UCSD-AML1 (cell line): Measurements from ENCODE around the gene HAPSTR1.
"Not testable (repeated sequence)": the region's sequence is repeated elsewhere in the genome, so short reads cannot be mapped to it uniquely, and the experiment has no call there.

Experiments
- DNase-seq: peaks from one replicate; lab custom pipeline; 2025; ENCODE audit not compliant: unreplicated experiment; lab: John Stamatoyannopoulos, UW

HAPSTR1 gene, protein sequence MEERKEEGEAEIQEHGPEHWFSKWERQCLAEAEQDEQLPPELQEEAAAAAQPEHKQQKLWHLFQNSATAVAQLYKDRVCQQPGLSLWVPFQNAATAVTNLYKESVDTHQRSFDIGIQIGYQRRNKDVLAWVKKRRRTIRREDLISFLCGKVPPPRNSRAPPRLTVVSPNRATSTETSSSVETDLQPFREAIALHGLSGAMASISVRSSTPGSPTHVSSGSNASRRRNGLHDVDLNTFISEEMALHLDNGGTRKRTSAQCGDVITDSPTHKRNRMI

DNA sequence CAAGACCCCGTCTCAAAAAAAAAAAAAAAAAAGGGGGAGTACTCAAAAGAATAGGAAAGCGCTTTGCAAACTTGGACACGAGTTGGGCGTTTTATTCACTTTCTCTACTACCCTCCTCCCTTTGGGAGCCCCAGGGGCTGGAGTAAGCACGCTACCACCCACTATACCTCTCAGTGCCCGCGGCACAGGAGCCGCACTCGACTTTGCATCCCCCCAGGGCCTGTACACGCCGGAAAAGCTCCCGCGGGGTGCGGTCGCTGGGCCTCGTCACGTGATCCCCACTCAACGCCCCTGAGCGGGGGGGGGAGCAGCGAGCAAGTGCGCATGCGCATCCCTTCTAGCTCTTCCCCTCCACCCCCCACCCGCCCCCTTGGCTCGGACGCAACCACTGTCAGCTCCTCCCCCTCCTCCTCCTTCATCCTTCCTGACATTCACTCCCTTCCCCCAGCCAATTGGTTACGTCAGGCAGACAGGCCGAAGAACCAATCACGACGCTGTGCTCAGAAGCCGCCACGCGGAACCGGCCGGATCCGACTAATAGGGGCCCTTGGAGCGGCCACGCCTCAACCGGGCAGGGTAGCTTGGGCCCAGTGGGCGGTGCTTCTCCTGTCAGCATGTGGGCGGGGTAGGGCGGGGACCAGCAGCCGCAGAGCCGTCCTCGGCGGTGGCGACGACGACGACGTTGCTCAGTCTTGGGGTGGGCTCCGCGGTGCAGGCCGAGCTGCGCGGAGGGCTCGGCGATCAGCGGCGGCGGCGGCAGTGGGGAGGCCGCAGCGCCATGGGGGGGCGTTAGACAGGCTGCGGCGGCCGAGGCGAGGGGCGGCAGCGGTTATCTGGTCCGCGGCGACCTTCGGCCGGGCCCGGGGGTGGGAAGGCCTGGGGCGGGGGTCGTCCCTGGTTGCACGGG, at the start of gene HAPSTR1:
TSS of gene HAPSTR1 (plus strand) at position 685 of the 907 bp plus-strand sequence. CDS start 401 bp downstream, outside the sequence.
- peak; percentile 99 for DNase-seq

DNA sequence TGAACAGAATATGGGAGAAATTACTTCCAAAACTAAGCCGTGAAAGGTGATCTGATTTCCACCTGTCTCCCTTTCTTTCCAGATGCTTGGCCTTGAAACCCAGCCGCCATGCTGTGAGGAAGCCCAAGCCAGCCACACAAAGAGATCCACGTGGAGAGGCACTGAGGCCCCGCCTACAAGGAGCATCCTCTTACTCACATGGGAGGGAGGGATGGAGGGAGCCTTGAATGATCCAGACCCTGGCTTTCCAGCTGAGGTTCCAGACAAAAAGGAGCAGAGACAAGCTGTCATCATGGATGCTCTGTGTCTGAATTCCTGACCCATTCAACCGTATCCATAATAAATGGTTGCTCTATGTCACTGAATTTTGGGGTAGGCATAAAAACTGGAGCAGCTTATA, 48.9 kb upstream of the HAPSTR1 start:
- no peak for DNase-seq

DNA sequence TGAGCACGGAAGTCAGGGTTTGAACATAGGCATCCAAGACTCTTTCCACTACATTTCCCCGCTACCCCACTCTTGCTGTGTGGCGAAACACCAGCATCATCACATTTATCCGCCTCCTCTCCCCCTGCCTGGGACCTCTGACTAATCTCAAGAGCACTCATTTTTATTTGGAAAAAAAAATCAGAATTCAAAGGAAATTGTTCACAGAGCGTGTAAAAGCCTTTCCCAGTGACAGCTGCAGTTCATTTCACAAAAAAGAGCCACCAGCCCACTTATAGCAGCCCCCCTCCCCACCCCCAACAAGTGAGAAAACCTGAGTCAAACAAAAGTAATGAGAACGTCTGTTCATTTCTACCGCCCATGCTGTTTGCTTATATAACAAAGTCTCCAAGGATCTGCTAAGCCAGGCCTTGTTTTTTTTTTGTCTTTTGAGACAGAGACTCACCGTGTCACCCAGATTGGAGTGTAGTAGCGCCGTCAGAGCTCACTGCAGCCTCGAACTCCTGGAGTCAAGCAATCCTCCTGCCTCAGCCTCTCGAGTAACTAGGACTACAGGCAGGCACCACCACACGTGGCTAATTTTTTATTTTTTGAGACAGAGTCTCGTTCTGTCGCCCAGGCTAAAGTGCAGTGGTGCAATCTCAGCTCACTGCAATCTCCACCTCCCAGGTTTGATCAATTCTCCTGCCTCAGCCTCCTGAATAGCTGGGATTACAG, 48.3 kb upstream of the HAPSTR1 start:
- no peak for DNase-seq

DNA sequence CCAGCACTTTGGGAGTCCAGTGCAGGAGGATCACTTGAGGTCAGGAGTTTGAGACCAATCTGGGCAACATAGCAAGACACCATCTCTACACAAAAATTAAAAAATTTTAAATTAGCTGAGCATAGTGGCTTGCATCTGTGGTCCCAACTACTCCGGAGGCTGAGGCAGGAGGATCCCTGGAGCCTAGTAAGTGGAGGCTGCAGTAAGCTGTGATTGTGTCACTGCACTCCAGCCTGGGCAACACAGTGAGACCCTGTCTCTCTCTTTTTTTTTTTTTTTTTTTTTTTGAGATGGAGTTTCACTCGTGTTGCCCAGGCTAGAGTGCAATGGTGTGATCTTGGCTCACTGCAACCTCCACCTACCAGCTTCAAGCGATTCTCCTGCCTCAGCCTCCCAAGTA, 45.9 kb upstream of the HAPSTR1 start:
- DNase-seq = not testable (repeated sequence)

DNA sequence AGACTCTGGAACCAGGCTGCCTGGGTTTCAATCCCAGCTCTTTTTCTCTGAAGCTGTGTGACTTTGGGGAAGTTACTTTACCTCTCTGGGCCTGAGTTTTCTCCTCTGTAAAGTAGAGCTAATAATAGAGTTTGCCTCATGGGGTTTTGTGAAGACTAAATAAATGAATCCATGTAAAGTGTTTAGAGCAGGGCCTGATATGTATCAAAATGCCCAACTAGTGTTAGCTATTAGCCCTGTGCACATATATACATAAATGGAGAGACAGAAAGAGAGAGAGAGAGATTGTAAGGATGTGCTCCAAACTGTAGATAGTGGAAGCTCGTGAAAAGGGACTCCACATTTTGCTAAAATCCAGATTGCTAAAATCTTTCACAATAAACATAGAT, 44.8 kb upstream of the HAPSTR1 start:
- DNase-seq = no peak

DNA sequence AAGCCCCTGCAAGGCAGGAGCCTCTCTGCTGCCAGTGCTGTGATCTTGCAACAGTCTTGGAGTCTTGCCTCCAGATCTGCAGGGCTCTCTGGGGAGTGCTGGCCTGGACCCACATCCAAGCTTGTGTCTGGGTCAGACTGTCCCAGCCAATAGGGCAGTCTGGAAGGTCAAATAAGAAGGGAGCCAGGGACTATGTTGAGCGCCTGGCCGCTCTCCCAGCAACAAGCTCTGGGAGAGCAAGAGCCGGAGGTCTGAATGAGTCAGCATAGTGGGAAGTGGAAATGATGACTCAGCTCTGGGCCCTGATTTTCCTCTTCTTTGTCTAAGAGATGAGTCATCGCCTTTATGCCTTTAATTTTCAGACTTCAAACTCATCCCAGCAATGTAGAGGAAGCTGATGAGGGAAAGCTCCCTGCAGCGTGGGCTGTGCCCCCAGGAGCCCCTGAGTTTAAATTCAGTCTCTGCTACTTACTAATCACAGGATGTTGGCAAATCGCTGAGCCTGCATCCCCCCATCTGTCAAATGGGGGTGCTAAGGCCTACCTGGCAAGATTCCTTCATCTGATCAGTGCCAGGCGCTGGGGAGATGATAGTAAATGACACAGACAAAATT, 43.6 kb upstream of the HAPSTR1 start:
- DNase-seq = peak; percentile 66

DNA sequence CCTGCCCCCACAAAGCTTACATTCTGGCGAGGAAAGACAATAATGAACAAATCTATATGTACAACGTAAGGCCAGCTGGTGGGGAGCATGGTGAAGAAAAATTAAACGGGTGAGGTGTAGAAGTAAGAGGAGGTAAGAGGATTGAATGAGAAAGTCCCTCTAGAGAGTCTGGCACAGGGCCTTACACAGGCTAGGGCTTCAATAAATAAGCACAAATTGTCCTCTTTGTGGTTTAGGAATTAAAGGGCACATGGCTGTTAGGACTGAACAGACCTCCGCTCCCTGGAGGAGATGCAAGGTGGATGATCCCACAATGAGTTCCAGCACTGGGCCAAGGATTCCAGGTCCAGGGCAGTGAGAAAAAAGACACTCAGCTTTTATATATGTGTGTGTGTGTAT, 43.1 kb upstream of the HAPSTR1 start:
- DNase-seq = no peak

DNA sequence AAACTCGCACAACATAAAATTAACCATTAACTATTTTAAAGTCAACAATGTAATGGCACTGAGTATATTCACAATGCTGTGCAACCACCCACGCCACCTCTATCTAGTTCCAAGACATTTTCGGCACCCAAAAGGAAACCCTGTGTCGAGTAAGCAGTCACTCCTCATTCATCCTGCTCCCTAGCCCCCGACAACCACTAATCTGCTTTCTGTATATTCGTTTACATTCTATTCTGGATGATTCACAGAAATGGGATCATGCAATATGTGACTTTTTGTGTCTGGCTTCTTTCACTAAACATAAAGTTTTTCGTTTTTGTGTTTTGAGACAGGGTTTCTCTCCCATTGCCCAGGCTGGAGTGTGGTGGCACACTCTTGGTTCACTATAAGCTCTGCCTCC, 42.2 kb upstream of the HAPSTR1 start:
- no peak for DNase-seq

DNA sequence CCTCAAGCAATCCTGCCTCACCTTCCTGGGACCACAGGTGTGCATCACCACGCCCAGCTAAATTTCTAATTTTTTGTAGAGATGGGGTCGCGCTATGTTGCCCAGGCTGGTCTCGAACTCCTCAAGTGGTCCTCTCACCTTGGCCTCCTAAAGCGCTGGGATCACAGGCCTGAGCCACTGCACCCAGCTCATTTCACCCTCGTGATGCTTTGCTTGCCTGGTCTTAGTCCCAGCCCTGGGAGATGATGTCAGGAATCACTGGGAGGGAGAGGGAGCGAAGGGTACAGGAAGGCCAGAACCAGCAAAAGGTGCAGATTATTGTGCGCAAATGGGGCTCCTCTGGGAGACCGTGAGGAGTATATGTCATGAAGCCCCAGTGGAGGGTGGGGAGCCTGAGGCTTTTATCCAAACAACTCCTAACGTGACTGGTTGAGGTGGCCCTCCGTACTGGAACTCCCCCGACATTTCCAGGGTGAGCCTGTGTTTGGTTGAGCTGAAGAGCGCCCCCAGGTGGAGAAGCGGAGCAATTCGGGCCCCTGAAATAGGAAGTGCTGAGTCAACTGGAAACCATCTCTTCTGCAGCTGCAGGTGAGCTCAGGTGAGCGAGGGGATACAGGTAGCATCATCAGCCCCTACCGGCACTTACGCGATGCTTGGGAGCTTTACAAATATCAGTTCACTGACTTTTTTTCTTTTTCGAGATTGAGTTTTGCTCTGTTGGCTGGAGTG, 41.2 kb upstream of the HAPSTR1 start:
- DNase-seq = peak; percentile 36

DNA sequence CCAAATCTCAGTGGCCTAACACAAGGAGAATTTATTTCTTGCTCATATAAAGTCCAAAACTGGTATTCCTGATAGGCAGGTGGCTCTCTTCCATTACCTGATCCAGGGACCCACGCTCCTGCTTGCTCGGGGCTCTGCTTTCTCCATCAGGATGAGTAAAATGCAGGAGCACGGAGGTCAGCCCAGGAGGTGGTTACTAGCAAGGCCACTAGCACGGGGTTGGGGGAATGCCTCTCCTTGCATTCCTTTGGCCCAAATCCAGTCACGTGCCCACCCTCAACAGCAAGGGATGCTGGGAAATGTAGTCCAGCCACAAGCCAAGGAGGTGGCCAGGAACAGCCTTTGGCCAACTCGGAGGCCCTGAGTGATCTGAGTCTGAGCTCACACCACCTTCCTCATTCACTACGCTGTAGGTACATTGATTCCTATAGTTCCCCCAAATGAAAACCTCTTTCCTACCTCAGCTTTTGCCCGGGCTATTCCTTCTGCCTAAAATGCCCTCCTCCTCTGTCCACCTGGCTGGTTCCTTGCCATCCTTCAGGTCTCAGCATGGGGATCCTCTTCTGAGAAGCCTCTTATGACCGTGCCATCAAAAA, 38.3 kb upstream of the HAPSTR1 start:
- peak; percentile 17 for DNase-seq

DNA sequence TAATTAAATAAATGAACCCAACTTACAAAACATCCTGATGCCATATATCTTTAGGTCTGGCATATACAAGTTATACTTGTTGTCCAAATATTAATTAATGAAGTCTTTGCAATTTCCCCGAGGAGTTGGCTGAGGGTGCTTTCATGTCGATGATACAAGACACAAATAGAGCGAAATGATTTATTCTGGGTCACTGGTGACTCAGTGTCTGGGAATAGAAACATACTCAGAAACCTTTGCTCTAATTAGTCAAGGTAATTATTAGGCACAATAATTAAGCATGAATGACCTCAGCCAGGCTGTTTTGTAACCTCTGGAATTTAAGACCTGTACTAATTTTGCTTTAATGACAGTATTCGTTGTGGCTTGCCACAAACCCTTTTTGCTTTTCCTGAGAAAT, 37.0 kb upstream of the HAPSTR1 start:
- no peak for DNase-seq

DNA sequence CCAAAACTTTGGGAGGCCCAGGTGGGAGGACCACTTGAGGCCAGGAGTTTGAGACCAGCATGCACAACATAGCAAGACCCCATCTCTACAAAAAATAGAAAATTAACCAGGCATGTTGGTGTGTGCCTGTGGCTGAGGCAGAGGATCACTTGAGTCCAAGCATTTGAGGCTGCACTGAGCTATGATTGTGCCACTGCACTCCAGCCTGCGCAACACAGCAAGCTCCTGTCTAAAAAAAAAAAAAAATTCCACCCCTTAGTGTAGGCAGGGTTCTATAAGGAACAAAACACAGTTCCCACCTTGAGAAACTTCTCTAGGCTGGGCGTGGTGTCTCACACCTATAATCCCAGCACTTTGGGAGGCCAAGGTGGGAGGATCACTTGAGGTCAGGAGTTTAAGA, 36.3 kb upstream of the HAPSTR1 start:
- no peak for DNase-seq

DNA sequence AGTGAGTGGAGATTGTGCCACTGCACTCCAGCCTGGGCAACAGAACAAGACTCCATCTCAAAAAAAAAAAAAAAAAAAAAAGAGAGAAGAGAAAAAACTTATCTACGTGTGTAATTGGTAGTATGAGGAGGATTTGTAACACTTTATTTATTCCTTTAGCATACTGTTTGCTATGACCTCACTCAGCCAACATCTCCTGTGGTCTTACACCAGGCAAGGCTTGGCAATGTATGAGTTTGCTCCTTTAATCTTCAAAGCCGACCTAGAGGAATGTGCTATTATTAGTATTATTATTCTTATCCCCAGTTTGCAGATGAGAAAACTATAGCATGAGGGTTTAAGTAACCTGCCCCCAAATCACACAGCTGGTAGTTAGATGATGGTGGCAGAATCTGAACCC, 35.8 kb upstream of the HAPSTR1 start:
- DNase-seq = no peak

DNA sequence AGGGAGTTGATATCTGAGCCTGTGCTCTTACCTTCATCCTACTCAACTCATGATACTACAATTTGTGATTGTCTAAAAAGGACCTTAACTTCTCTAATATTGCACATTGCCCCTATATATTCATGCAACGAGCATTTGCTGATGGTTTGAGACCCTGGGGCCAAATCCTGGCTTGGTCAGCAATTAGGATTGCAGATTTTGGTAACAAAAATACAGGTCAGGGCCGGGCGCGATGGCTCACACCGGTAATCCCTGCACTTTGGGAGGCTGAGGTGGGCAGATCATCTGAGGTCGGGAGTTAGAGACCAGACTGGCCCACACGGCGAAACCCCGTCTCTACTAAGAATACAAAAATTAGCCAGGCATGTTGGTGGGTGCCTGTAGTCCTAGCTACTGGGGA, 35.4 kb upstream of the HAPSTR1 start:
- no peak for DNase-seq

DNA sequence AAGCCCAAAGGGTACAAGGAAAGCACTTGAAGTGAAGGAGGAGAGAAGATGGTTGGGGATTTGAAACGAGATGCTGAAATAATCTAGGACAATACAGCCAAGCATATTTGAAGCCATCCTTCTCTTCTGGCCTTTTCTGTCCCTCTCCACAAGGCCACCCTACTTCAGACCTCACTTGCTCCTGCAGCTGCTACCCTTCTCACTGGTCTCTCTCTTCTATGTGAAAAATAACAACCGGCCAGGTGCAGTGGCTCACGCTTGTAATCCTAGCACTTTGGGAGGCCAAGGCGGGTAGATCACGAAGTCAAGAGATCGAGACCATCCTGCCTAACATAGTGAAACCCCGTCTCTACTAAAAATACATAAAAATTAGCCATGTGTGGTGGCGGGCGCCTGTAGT, 33.2 kb upstream of the HAPSTR1 start:
- no peak for DNase-seq

DNA sequence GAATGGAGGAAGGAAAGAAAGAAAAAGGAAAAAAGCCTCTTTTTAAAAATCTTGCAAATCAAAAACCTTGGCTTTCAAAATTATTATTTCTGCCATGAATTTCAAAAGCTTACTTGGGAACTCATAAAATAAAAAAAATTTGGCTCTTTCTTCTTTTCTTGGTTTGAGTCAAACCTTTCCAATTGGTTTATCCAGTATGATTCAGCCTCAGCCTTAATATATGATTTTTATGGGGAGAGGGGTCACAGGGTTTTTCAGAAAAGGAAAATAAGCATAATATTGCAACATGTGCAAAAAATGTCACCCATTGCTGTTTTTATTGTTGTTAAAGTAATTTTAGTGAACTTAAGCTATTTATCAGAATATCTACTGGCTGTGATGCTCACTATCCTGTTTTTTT, 31.2 kb upstream of the HAPSTR1 start:
- DNase-seq = no peak

DNA sequence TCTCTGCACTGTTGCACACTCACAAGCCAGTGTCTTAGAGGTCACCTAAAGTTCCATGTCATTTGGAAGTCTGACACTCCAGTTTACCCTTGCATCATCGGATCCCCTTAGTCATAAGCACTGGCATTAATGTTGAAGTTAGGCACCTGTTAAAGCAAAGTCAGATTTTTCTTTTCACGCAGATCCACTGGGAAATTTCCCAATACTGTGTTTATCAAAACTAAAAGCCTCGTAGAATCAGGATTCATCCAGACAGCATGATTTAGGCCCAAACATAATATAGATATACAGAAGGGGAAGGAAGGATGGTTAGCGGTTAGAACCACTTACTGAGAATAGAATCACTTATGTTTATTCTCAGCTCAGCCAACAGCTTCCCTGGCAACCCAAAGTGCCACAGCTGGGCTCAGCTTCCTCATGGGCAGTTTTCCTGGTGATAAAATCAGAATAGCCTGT, 30.1 kb upstream of the HAPSTR1 start:
- DNase-seq = peak; percentile 32

DNA sequence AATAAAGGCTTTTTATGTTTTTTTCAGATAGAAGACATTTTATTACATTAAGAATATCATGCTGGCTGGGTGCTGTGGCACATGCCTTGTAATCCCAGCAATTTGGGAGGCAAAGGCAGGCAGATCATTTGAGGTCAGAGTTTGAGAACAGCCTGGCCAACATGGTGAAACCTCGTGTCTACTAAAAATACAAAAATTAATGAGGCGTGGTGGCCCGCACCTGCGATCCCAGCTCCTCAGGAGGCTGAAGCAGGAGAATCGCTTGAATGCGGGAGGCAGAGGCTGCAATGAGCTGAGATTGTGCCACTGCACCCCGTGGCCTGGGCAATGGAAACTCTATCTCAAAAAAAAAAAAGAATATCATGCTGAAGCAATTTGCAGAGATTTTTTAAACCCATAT, 29.1 kb upstream of the HAPSTR1 start:
- no peak for DNase-seq

DNA sequence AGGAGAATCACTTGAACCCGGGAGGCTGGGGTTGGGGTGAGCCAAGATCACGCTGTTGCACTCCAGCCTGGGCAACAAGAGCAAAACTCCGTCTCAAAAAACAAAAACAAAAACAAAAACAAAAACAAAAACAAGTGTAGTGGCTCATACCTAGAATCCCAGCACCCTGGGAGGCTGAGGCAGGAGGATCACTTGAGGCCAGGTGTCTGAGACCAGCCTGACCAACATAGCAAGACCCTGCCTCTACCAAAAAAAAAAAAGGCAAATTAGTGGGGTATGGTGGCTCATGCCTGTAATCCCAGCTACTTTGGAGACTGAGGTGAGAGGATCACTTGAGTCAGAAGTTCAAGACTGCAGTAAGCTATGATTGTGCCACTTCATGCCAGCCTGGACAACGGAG, 26.4 kb upstream of the HAPSTR1 start:
- DNase-seq = no peak

DNA sequence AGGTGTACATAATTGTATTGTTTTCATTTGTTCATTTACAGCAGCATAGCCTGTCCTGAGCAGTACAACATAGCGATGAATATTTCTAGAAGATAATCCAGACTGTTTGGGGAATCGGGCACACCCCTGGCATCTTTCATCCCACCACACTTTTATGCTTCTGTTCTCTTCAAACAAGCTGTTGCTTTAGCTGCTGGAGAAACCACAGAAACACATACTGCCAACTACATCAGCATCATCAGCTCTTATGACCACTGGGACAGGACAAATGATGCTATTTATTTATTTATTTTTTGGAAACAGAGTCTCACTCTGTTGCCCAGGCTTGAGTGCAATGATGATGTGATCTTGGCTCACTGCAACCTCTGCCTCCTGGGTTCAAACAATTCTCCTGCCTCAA, 22.6 kb upstream of the HAPSTR1 start:
- no peak for DNase-seq
